ENCODE data around the gene CERS4. TPM values are rescaled to one million over a fixed set of nuclear protein-coding genes. Genes with fewer than 3 reads are reported as not detected.
"Not testable (repeated sequence)": the region's sequence is repeated elsewhere in the genome, so short reads cannot be mapped to it uniquely, and the experiment has no call there.

The CERS4 gene
- polyA plus RNA-seq, 4 donors, result 33.2 to 52.0 (median 40.8) TPM

DNA sequence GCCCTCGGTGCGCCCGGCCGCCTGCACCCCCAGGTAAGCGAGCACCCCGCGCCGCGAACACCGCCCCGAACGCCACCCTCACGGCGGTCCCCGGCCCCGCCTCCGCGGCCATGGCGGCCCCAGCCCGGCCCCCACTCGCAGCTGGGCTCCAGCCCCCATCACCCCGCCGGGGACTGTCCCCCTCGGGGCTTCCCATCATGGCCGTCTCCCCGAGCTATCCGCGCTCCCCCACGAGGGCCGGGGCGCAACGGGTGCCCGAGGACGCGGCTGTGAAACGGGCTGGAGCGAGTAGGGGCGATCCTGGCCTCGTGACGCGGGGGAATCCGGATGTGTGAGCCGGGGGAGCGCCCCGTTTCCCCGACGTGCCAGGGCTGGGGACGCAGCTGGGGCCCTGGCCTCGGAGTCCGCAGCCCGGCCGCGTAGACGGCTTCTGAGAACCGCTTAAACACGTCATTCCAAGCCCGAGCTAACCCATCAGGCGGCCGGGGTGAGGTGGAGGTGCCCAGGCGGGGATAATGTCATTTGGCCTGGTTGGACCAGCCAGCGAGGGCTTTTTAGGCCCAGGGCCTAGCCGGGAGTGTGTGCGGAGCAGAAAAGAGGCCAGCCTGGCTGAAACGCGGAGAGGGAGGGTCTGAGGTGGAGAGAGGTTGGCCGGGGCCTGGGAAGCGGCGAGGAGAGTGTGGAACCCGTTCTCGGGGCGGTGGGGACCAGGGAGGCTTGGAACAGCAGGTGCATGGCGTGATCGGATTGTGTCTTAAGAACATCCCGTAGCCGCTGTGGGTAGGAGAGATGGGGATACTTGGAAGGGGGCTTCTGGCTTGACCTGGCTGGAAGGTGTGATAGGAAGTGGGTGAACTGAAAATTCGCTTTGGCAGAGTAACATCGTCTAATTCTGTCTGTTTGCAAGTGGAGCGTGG, 550 bp downstream of the CERS4 start:
- peak in 2 of 4 donors; percentile 36 to 54 for DNase-seq (ENCODE audit: low read depth in 4 of 4, low spot score in 3 of 4)

DNA sequence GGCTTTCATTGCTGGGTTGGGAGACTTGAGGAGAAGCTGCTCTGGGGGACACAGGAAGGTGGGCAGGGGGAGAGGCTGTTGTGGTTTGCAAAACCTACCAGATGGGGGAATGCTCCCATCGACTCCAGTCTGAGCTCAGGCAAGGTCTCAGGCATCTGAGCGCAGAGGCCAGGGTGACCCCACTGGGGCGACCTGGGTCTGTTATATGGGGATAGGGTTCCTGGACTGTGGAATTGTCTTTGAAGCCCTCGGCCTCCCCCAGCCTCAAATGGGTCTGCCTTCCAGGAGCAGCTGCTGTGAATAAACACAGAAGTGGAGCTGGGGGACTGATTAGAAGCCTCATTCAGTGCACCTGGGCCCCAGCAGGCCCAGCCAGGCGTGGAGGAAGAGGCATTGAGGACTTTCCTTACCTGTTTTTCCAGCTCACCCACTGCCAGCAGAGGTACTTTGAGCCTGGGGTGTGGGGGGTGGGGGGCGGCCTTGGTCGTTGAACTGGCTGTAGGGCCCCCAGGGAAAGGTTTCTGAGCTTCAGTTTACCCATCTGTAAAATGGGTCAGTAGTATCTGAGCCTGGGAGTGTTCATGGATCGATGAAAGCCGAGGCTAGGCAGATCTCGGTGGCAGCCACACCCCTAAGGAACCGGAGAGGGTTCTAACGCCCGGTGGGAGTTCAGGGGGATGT, 1.4 kb downstream of the CERS4 start:
- no peak for DNase-seq (ENCODE audit: low read depth in 4 of 4, low spot score in 3 of 4)

- no peak for DNase-seq (ENCODE audit: low read depth in 4 of 4, low spot score in 3 of 4)
Measured at GRCh38 chr19:8212212-8212611, 3.0 kb downstream of the CERS4 start.

DNA sequence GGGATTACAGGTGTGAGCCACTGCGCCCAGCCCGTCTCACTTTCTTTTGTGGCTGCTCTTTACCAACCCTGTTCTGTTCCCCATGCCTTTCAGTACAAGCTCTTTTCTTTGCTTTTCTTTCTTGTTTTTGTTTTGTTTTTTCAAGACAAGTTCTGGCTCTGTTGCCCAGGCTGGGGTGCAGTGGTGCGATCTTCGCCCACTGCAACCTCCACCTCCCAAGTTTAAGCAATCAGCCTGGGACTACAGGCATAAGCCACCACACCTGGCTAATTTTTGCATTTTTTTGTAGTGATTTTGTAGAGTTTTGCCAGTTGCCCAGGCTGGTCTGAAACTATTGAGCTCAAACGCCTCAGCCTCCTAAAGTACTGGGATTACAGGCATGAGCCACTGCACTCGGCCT, 3.7 kb downstream of the CERS4 start:
- no peak for DNase-seq (ENCODE audit: low read depth in 4 of 4, low spot score in 3 of 4)

- no peak for DNase-seq (ENCODE audit: low read depth in 4 of 4, low spot score in 3 of 4)
Measured at GRCh38 chr19:8213827-8214672, 4.9 kb downstream of the CERS4 start.

DNA sequence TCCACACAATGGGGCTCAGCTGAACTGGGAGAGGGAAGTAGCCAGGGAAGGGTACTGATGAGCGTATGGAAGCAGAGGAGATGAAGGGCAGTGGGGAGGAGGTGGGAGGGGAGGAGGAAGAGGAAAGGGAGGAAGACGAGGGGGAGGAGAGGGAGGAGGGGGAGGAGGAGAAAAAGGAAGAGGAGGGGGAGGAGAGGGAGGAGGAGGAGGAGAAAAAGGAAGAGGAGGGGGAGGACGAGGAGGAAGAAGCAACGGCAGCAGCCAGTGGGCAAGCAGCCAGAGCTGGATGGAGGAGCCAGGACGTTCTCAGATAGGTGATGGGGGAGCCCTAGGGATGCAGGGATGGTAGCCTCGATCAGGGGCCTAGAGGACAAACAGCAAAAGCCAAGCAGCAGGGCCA, 5.6 kb downstream of the CERS4 start:
- no peak for DNase-seq (ENCODE audit: low read depth in 4 of 4, low spot score in 3 of 4)

- no peak for DNase-seq (ENCODE audit: low read depth in 4 of 4, low spot score in 3 of 4)
Measured at GRCh38 chr19:8215783-8216182, 6.6 kb downstream of the CERS4 start.

- no peak for DNase-seq (ENCODE audit: low read depth in 4 of 4, low spot score in 3 of 4)
Measured at GRCh38 chr19:8216357-8216756, 7.2 kb downstream of the CERS4 start.

GRCh38 chr19:8218127-8218526, 9.0 kb downstream of the CERS4 start:
- not testable (repeated sequence) for DNase-seq (ENCODE audit: low read depth in 4 of 4, low spot score in 3 of 4)

GRCh38 chr19:8220481-8220880, 11.3 kb downstream of the CERS4 start:
- no peak for DNase-seq (ENCODE audit: low read depth in 4 of 4, low spot score in 3 of 4)

DNA sequence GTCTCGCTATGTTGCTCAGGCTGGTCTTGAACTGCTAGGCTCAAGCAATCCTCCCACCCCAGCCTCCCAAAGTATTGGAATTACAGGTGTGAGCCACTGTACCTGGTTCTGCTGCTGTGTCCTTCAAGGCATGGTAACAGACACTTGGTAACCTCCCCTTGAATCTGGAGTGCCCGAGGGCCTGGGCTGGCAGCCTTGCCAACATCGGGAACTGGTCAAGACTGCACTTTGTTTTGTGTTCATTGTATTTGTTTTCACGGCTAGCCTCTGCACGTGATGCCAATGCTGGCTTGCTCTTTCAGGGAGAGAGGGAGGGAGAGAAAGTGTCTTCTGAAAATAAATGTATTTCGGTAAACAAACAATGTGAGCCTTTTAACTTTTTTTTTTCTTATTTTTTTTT, 12.0 kb downstream of the CERS4 start:
- DNase-seq (ENCODE audit: low read depth in 4 of 4, low spot score in 3 of 4), result no peak

GRCh38 chr19:8223442-8223841, 14.3 kb downstream of the CERS4 start:
- DNase-seq (ENCODE audit: low read depth in 4 of 4, low spot score in 3 of 4), result not testable (repeated sequence)

- DNase-seq (ENCODE audit: low read depth in 4 of 4, low spot score in 3 of 4), result no peak
Measured at GRCh38 chr19:8224394-8225145, 15.4 kb downstream of the CERS4 start.

GRCh38 chr19:8231073-8231604, 22.0 kb downstream of the CERS4 start:
- no peak for DNase-seq (ENCODE audit: low read depth in 4 of 4, low spot score in 3 of 4)

DNA sequence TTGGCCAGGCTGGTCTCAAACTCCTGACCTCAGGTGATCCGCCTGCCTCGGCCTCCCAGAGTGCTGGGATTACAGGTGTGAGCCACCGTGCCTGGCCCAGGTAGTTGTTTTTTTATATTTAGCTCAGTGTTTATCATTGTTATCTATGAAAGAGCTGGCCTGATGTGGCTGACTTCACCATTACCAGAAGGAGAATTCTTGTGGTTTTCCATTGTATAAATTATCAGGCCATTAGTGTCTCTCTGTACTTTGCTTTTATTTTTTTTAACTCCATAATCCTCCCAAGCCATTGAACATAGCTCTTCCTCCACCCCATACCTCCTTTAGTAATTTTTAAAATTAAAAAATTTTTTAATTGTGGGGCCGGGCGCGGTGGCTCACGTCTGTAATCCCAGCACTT, 24.2 kb downstream of the CERS4 start:
- DNase-seq (ENCODE audit: low read depth in 4 of 4, low spot score in 3 of 4), result no peak

- DNase-seq (ENCODE audit: low read depth in 4 of 4, low spot score in 3 of 4), result no peak
Measured at GRCh38 chr19:8237026-8237425, 27.9 kb downstream of the CERS4 start.

- DNase-seq (ENCODE audit: low read depth in 4 of 4, low spot score in 3 of 4), result no peak
Measured at GRCh38 chr19:8238251-8238650, 29.1 kb downstream of the CERS4 start.

GRCh38 chr19:8239528-8240273, 30.5 kb downstream of the CERS4 start:
- DNase-seq (ENCODE audit: low read depth in 4 of 4, low spot score in 3 of 4), result no peak
